ENCODE data around the gene ARHGAP25.

- TF ChIP-seq EZH2 (IDR thresholded peaks at IDR 0.05; ENCODE audit: borderline replicate concordance, low read depth, low read length, poor library complexity, severe bottlenecking), result no peak
- TF ChIP-seq CTCF (conservative IDR thresholded peaks at IDR 0.05; ENCODE audit: low read depth, low read length), result no peak
Observed at GRCh38 chr2:68772109-68772508, 37.5 kb downstream of the ARHGAP25 start.

Data from A673 (cell line).